ENCODE measurements around the gene FGFR3. TPM values are rescaled to one million over a fixed set of nuclear protein-coding genes. Genes with fewer than 3 reads are reported as not detected.

Gene FGFR3
- total and polyA plus RNA-seq, 9 of the 15 experiments (the other 6 are each of a cell fraction or from before 2014, with no cell fraction given), result 1.2 to 60.4 (median 12.7) TPM

- TF ChIP-seq, protein P1, sequence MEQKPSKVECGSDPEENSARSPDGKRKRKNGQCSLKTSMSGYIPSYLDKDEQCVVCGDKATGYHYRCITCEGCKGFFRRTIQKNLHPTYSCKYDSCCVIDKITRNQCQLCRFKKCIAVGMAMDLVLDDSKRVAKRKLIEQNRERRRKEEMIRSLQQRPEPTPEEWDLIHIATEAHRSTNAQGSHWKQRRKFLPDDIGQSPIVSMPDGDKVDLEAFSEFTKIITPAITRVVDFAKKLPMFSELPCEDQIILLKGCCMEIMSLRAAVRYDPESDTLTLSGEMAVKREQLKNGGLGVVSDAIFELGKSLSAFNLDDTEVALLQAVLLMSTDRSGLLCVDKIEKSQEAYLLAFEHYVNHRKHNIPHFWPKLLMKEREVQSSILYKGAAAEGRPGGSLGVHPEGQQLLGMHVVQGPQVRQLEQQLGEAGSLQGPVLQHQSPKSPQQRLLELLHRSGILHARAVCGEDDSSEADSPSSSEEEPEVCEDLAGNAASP (IDR thresholded peaks at IDR 0.05), result no peak
- TF ChIP-seq ZNF668 (CRISPR knock-in tag; IDR thresholded peaks at IDR 0.05) (no peak), ZBTB26 (CRISPR knock-in tag; IDR thresholded peaks at IDR 0.05) (no peak), TGIF2 (CRISPR knock-in tag; IDR thresholded peaks at IDR 0.05) (no peak), ZNF224 (CRISPR knock-in tag; IDR thresholded peaks at IDR 0.05) (no peak), SMAD1 (IDR thresholded peaks at IDR 0.05; ENCODE audit: low read depth, low read length, partially characterized antibody) (no peak), ZC3H4 (CRISPR knock-in tag; IDR thresholded peaks at IDR 0.05; ENCODE audit: borderline replicate concordance) (no peak), GATAD2A (IDR thresholded peaks at IDR 0.05) (no peak), ZNF592 (IDR thresholded peaks at IDR 0.05) (no peak), RFX7 (CRISPR knock-in tag; IDR thresholded peaks at IDR 0.05) (no peak), CBFA2T3 (IDR thresholded peaks at IDR 0.05) (no peak), DLX4 (CRISPR knock-in tag; IDR thresholded peaks at IDR 0.05) (no peak), KDM2B (CRISPR knock-in tag; IDR thresholded peaks at IDR 0.05) (no peak), DDX20 (tag; IDR thresholded peaks at IDR 0.05; ENCODE audit: low read depth) (no peak)
- TF ChIP-seq, protein P2, sequence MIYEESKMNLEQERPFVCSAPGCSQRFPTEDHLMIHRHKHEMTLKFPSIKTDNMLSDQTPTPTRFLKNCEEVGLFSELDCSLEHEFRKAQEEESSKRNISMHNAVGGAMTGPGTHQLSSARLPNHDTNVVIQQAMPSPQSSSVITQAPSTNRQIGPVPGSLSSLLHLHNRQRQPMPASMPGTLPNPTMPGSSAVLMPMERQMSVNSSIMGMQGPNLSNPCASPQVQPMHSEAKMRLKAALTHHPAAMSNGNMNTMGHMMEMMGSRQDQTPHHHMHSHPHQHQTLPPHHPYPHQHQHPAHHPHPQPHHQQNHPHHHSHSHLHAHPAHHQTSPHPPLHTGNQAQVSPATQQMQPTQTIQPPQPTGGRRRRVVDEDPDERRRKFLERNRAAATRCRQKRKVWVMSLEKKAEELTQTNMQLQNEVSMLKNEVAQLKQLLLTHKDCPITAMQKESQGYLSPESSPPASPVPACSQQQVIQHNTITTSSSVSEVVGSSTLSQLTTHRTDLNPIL (CRISPR knock-in tag; IDR thresholded peaks at IDR 0.05), result no peak
- TF ChIP-seq, protein P3, sequence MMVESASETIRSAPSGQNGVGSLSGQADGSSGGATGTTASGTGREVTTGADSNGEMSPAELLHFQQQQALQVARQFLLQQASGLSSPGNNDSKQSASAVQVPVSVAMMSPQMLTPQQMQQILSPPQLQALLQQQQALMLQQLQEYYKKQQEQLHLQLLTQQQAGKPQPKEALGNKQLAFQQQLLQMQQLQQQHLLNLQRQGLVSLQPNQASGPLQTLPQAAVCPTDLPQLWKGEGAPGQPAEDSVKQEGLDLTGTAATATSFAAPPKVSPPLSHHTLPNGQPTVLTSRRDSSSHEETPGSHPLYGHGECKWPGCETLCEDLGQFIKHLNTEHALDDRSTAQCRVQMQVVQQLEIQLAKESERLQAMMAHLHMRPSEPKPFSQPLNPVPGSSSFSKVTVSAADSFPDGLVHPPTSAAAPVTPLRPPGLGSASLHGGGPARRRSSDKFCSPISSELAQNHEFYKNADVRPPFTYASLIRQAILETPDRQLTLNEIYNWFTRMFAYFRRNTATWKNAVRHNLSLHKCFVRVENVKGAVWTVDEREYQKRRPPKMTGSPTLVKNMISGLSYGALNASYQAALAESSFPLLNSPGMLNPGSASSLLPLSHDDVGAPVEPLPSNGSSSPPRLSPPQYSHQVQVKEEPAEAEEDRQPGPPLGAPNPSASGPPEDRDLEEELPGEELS (CRISPR knock-in tag; IDR thresholded peaks at IDR 0.05; ENCODE audit: borderline replicate concordance), result no peak
- TF ChIP-seq, protein P4, sequence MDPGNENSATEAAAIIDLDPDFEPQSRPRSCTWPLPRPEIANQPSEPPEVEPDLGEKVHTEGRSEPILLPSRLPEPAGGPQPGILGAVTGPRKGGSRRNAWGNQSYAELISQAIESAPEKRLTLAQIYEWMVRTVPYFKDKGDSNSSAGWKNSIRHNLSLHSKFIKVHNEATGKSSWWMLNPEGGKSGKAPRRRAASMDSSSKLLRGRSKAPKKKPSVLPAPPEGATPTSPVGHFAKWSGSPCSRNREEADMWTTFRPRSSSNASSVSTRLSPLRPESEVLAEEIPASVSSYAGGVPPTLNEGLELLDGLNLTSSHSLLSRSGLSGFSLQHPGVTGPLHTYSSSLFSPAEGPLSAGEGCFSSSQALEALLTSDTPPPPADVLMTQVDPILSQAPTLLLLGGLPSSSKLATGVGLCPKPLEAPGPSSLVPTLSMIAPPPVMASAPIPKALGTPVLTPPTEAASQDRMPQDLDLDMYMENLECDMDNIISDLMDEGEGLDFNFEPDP (CRISPR knock-in tag; IDR thresholded peaks at IDR 0.05), result no peak
Observed at GRCh38 chr4:1746265-1746691, 46.8 kb upstream of the FGFR3 start (continued).
